ENCODE measurements around the gene TOGARAM2.

DNA sequence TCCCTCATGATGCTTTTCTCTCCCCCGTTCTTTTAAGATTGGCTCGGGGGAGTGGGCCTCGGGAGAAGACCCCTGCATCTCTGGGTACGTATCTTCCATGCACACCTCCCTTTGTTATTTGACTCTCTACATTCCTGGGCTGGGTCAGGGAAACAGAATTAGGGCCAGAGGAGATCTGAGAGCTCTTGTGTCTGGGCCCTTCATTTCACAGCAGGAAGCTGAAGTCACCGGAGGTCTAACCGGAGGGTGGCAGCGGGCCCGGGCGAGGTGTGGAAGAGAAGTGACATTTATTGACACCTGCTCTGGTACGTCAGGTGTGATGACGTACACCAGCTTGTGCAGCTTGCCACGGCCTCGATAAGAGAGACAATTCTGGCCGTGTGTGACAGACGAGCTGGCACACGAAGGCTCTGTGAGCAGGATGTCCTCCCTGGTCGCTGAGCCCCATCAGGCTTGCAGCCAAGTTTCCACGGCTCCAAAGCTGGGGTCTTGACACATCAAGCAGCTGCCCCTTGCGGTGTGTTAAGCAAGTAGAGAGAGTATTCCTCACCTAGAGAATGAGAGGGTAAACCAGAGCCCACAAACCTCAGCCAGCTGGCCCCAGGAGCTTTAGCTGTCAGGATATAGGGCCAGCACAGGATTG lies 30.4 kb downstream of the TOGARAM2 start:
- TF ChIP-seq, protein P1, sequence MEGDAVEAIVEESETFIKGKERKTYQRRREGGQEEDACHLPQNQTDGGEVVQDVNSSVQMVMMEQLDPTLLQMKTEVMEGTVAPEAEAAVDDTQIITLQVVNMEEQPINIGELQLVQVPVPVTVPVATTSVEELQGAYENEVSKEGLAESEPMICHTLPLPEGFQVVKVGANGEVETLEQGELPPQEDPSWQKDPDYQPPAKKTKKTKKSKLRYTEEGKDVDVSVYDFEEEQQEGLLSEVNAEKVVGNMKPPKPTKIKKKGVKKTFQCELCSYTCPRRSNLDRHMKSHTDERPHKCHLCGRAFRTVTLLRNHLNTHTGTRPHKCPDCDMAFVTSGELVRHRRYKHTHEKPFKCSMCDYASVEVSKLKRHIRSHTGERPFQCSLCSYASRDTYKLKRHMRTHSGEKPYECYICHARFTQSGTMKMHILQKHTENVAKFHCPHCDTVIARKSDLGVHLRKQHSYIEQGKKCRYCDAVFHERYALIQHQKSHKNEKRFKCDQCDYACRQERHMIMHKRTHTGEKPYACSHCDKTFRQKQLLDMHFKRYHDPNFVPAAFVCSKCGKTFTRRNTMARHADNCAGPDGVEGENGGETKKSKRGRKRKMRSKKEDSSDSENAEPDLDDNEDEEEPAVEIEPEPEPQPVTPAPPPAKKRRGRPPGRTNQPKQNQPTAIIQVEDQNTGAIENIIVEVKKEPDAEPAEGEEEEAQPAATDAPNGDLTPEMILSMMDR (IDR thresholded peaks at IDR 0.05) = no peak
- no peak for TF ChIP-seq ZFX (IDR thresholded peaks at IDR 0.05; ENCODE audit: borderline replicate concordance)

All from 22Rv1 (cell line).